Embryonic facial prominence (tissue), 1 donor: ENCODE results near the gene ARHGAP25.

Source experiments
- DNase-seq: peaks from one replicate; pipeline ENCODE4 v3.0.0-alpha.2; 2016; ENCODE audit errors: extremely low spot score

Gene ARHGAP25

DNA sequence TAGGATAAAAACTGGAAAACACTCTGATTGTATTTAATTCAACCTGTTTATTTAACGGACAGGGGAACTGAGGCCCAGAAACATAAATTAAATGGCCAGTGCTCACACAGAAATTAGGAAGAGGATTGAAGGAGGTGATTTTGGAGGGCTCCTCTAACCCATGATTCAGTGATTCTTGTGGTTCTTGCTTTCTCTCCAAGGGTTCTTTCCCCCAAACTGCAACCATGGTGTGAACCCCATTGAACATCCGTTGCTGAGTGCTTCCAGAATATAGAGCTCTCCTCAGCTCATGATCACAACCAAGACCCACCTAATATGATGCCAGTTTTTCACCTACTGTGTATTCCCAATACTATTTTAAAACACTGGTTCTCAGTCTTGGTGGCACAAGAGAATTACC is 95.1 kb downstream of the ARHGAP25 start:
- no peak for DNase-seq

DNA sequence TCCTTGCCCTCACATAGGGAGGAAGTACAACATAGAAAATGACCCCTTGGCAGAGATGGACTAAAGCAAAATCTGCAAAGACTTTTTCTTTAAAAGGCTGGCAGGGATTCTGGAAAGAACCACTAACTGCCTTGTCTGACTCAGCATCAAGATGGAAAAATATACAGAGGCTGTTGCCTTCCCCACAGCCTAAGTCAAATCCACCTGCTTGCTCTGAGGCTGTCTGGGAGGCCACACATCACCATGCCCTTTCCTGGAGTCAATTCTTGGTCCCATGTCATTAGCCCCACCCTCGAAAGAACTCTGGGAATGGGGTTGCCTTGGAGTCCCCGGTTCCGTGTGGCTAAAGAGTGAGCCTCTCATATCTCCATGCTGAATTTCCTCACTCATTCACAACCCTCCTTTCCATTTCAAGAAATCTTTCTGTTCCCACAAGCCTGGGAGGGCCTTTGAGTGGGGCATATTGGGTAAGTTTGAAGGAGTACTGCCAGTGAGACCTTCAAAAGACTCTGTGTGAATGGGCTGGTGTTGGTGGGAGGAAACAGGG is 97.1 kb downstream of the ARHGAP25 start:
- DNase-seq, result no peak

GRCh38 chr2:68832233-68832869 is 97.7 kb downstream of the ARHGAP25 start:
- no peak for DNase-seq

- no peak for DNase-seq
Measured at GRCh38 chr2:68833162-68833561, 98.6 kb downstream of the ARHGAP25 start.

DNA sequence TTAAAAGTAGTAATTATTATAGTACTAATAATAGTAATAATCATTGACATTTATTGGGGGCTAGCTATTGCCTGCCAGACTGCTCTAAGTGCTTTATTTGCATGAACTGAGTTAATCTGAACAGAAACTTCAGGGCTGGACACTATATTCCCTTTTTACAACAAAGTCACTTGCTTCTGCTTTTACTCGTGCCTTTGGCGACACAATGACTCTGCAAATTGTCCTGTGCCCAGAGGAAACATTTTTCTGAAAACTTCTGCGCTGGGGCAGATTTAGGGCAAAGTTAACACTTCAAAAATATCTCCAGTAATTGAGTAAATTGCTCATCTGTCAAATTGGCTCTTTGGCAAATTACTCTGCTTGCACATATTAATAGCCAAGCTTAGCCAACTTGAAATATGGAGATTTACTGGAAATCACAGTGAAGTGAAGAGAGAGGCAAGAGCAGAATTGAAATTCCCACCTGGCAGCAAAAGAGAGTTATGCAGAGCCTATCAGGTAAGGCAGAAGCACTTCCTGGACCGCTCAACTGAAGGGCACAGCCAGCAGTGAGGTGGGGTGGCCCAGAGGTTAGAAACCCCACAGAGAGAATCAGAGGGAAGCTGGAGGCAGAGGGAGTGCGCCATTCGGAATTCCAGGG is 100.2 kb downstream of the ARHGAP25 start:
- no peak for DNase-seq

DNA sequence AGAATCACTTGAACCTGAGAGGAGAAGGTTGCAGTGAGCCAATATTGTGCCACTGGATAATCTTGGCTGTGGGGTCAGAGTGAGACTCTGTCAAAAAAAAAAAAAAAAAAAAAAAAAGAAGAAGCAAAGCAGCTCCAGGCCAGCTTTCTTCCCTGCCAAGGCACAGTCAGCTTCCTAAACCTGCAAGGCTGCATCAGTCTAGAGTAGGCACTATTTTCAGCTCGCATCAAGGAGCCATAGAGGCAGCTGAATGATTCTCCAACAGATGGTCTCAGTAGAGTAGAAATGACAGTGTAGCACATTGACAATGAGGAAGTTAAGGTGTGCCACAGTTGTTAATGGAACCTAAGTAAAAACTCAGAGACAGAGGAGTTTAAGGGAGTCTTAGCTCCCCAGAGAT is 101.0 kb downstream of the ARHGAP25 start:
- no peak for DNase-seq

- DNase-seq, result no peak
Measured at GRCh38 chr2:68837164-68837860, 102.7 kb downstream of the ARHGAP25 start.

DNA sequence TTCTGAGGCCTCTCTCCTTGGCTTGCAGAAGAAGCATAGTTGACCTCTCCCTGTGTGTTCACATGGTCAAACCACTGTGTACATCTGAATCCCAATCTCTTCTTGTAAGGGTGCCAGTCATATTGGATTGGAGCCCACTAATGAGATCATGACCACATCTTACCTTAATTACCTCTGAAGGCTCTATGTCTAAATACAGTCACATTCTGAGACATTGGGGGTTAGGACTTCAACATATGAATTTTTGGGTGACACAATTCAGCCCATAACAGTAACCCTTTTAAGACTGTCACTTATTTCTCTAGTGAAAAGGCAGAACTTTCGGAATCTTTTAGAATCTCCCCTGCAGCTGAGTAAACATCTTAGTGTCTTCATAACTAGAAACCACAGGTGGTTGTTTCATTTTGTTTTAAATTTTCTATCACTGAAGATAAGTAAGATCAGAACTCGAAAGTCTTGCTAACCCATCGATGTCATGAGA is 103.3 kb downstream of the ARHGAP25 start:
- no peak for DNase-seq

DNA sequence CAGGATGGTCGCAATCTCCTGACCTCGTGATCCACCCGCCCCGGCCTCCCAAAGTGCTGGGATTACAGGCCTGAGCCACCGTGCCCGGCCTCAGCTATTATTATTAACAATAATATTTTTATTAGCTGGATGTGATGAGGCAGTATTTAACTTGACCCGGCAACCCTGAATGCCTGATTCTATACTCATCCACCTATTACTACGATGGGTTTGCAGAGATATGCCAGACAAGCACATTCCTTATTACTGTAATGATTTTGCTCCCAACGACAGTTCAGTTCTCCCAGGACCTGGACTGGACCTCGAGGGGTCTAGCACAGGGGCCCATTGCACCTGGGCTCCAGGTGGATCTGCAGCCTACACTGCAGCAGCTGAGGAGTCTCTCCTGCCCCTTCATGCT is 104.0 kb downstream of the ARHGAP25 start:
- no peak for DNase-seq

DNA sequence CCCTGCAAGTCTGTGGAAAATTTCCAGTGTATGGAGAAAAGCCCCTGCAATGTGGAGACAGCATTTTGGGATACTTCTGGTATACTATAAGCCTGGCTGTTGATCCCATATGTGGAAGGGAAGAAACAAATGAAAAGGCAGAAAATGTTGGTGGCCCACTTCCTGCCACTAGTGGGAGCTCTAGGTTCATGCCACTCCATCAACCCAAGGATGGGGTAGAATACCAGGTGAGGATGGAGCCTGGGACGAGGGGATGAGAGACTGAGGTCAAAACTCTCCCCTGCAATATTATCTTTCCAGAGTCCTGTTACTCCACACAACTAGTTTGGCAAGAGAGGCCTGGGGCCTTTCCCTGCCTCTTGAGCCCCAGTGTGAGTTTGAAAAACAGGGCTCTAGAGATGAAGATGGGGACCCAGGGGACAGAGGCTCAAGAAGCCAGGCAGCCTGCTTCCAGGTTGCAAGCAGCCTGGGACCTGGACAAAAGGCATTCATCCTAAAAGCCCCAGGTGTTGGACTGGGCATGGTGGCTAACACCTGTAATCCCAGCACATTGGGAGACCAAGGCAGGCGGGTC is 104.7 kb downstream of the ARHGAP25 start:
- no peak for DNase-seq

DNA sequence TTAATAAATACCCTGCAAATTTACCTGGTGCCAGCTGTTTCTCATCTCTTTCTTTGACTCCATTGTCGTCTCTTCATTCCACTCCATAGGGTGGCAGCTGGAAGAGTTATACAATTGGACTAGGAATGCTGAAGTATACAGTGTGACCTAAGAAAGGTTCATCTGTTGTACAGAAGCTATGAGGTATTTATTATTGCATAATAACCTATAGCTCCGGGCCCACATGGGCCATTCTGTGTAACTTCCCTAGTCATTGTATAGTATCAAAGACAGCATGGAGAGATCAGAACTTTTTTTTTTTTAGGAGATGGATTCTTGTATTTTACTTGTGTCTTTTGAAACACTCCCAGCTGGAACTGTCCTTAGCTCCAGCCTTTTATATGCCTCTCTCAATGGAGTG is 110.4 kb downstream of the ARHGAP25 start:
- DNase-seq, result no peak

DNA sequence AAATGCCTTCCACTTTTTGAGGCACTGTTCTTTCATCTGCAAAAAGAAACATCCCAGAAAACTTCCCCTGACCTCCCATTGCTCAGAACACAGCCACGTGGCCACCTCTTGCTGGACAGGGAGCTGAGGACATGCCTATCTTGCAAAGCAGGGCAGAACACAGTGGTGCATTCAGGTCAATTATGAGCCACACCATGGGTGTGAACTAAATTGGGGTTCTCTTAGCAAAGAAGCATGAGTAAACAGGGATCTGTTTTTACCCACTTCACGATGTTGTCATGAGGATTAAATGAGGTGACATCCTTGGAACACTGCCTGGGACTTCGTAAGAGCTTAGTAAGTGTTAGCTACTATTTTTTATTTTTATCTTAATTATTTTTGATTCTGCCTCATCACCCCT is 111.5 kb downstream of the ARHGAP25 start:
- no peak for DNase-seq

GRCh38 chr2:68847751-68848150 is 113.1 kb downstream of the ARHGAP25 start:
- DNase-seq, result no peak

DNA sequence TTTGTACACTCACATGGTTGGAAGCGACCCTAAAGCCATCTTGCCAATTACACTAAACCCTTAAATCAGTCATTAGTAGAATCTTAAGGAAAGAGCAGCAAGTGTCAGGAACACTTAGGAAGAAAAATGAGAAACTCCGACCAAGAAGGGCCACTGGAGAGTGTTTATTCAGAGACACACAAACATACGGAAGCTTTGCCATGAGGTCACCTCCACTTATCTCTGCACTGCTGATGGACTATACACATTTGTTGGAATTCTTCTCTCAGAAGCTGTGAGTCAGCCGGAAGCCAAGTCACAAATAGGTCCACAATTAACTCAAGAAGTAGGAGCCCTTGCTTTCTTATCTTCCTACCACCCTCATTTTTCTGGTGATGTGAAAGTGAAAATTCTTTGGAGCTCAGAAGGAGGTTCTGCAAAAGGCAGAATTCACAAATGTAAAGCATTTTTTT is 115.0 kb downstream of the ARHGAP25 start:
- no peak for DNase-seq

- DNase-seq, result no peak
Measured at GRCh38 chr2:68850524-68850923, 115.9 kb downstream of the ARHGAP25 start.

DNA sequence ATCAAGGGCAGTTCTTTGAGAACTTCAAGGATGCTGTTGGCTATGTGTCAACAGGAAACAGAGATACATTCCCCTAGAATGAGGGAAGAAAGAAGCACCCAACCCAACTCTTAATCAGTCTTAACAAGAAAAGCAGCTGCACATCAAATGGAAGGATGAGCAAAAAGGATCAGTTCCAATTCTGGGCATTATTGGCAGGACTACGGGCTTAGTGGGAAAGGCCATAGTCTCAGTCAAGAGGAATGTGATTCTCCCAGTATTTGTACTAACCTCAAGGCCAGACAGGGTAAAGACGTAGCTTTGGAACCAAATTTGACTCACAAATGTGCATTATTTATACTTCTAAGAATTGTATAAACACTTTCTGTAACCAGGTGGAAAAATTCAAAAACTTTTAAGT is 118.4 kb downstream of the ARHGAP25 start:
- DNase-seq, result no peak

- no peak for DNase-seq
Measured at GRCh38 chr2:68853915-68854314, 119.3 kb downstream of the ARHGAP25 start.

GRCh38 chr2:68854476-68854875 is 119.9 kb downstream of the ARHGAP25 start:
- no peak for DNase-seq

GRCh38 chr2:68855550-68855949 is 120.9 kb downstream of the ARHGAP25 start:
- DNase-seq, result no peak

GRCh38 chr2:68857202-68857845 is 122.7 kb downstream of the ARHGAP25 start:
- DNase-seq, result no peak

- DNase-seq, result no peak
Measured at GRCh38 chr2:68857855-68858456, 123.3 kb downstream of the ARHGAP25 start.
